Measurements from ENCODE around the gene RAE1.
"Not testable (repeated sequence)": the region's sequence is repeated elsewhere in the genome, so short reads cannot be mapped to it uniquely, and the experiment has no call there.

Gene RAE1

DNA sequence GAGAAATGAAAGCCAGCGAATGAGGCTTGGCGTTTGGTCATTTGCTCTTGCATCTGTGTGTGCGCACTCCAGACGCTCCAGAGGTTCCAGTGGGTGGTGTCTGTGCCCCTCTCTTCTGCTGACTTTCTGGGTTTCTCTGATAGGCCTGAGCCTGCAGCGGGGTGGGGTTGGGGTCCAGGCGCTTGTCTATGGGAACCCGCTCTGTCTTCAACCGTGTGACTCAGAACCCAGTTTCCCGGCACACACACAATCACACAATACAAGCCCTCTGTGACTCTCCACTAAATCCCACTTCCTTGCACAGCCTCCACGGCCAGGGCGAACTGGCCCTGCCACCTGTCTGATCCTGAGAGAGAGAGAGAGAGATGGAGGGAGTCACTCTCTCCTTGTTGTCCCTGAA is 64.7 kb downstream of the RAE1 start:
- no peak for DNase-seq (ENCODE audit: low read depth)

DNA sequence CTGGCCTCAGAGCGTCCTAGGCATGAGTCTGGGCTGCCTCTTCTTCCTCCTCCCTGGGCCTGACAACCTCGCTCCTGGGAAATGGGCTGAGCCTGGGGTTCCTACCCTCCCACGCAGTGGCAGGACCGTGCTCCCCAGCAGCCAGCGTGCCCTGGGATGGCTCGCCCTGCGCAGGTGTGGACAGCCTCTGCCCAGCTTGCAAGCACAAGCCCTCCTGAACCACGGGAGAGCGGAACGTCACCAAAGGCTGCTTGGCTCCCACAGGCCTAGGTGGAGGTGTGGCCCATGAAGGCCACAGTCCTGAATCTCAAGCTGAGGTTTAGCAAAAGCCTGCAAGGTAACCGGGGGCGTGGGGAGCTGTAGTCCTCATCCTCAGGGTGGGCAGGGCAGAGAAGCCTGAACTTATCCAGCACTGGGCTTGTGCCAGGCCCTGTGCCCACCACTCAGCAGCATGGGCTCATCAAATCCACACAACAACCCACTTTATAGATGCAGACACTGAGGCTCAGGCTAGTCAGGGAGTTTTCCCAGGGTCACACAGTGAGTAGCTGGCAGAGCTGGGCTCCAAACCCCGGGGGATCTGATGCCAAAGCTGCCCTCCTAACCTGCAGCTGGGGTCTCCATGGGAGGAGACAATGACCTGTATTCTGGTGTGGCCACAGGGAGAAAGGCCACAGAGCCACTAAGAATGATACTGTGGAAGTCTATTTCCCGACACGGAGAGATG is 65.4 kb downstream of the RAE1 start:
- DNase-seq (ENCODE audit: low read depth), result no peak

DNA sequence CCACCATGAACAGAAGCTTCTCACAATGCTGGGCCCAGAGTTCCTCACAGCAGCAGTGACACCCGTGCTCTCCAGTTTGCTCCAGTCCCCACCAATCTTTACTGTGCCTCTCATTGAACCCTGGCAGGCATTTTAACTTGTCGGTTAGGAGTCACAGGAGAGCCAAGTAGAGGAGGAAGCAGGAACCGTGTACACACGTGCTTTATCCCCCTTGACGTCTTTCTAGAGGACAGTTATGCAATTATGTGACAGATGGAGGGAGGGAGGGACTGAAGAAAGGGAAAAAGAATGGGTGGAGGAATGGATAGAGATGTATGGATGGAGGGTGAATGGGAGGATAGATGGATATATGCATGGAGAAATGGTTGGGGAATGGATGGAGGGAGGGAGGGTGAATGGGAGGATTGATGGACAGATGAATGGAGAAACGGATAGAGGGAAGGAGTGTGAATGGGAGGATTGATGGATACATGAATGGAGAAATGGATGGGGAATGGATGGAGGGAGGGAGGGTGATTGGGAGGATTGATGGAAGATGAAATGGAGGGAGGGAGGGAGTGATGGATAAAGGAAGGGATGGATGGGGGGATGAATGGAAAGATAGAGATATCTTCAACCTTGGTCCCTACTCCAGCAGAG is 66.1 kb downstream of the RAE1 start:
- no peak for DNase-seq (ENCODE audit: low read depth)

DNA sequence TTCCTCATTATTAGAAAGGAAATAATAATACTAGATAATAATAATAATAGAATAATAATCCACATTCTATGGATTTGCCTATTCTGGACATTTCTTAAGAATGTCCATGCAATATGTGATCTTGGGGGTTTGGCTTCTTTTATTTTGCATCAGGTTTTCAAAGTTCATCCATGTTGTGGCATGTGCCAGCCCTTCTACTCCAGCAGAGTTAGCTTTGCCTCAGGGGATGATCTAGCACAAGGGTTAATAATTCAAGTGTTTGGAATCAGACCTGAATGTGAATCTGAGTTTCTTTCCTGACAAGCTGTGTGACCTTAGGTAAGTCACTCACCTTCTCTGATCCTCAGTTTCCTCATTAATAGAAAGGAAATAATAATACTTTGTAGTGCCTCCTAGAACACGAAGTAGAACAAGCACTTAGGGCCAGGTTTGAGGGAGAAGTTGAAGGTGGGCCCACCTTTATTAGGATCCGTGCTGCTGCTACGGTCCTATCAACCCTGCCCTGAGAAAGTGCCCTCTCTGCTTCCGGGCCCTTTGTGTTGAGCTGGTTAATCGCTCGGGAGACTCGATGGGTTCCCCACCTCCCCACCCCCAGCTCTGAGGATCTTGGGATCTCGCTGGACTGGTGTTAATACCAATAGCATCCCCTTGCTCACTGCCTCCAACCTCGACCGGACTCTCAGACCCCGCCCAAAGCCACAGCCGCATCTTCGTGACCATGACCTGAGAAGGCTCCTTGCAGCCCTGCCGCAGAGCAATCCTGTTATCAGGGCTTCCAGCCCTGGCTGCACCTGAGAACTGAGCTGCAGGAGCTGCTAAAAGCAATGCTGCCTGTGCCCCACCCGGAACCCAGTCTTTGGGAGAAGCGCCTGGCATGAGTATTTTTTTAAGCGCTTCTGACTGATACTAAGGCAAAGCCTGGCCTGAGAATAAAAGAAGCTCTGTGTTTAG is 67.0 kb downstream of the RAE1 start:
- DNase-seq (ENCODE audit: low read depth), result no peak

DNA sequence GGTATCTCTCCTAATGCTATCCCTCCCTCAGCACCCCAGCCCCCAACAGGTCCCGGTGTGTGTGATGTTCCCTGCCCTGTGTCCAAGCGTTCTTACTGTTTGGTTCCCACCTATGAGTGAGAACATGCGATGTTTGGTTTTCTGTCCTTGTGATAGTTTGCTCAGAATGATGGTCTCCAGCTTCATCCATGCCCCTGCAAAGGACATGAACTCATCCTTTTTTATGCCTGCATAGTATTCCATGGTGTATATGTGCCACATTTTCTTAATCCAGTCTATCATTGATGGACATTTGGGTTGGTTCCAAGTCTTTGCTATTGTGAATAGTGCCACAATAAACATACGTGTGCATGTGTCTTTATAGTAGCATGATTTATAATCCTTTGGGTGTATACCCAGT is 68.4 kb downstream of the RAE1 start:
- DNase-seq (ENCODE audit: low read depth), result not testable (repeated sequence)

DNA sequence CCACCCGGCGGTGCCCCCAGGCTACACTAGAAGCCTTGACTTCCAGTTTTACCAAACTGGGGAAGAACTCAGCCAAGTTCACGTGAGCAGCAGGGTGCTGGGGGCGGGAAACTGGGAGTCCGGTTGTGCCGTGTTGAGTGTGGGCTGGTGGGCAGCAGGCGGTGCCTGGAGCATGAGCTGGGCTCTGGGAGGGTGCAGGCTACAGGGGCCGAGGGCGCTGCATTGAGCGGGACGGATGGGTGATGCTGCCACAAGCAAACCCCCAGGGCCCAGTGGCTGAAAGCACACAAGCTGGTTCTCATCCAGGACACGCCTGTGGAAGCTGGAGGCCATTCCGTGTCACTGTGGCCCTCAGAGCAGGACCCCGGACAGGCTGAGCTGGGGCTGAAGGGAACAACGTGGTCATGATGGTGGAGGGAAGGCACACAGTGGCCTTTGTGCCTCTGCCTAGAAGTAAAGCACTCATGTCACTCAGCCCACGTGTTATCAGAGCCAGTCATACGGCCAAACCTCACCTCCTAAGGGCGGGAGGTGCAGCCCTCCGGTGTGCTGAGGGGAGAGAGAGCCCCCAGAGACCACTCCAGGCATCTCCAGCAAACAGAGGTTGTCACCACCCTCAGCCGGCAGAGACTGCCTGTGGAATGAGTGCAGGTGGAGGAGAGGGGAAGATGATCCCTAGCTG is 69.7 kb downstream of the RAE1 start:
- no peak for DNase-seq (ENCODE audit: low read depth)

DNA sequence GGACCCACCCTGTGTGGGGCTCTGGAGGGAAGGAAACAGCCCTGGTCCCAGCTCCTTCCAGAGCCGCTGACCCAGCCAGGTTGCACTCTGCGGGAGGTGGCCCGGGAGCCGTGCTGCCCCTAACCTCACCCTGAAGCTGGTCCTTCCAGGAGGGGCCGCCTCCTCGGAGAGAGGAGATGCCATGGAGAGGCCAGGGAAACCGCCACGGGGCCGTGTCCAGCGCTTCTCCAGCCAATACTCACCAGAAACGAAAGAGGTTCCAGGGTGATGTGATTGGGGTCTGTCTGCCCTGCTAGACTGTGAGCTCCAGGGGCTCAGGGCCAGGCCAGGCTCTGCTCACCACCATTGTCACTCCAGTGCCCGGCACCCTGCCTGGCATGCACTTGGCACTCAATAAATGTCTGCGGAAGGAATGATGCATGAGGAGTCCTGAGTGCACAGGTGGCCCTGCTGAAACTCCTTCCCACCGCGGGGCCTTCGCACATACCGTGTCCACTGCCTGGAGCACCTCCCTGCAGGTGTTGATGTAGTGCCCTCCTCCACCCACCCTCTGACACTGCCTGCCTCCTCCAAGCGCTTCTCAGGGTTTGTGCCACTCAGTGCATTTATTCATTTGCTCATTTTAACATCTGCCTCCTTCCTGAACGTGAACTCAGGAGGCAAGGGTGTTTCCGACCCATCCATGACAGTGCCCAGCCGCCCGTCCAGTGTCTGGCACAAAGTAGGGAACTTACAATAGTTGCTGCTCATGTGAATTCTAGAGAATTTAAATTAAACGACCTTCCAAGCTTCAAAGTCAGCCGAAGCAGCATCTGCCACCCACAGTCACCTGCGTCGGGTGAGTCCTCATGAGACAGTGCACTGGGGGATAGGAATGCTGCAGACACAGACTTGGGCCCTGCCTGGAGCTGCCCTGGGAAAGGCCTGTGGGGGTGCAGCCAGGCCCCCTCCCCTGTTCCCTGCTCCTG is 70.5 kb downstream of the RAE1 start:
- DNase-seq (ENCODE audit: low read depth), result no peak

DNA sequence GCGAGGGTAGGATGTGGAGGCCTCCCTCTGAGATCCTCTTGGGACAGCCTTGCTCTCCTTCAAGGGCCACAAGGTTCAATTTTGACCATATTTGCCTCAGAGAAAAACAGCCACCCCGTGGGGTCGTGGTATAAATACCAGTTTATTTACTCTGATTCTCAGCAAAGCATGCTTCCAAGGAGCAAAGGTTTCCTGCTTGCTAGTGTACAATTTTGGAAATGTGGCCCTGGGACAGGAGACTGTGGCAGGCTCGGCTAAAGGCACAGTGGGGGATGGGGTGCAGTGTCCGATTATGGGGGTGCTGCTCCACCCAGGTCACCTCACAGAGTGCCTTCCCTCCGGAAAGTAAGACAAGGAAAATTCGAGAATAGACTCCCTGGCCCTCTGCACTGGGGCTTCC is 71.2 kb downstream of the RAE1 start:
- no peak for DNase-seq (ENCODE audit: low read depth)

DNA sequence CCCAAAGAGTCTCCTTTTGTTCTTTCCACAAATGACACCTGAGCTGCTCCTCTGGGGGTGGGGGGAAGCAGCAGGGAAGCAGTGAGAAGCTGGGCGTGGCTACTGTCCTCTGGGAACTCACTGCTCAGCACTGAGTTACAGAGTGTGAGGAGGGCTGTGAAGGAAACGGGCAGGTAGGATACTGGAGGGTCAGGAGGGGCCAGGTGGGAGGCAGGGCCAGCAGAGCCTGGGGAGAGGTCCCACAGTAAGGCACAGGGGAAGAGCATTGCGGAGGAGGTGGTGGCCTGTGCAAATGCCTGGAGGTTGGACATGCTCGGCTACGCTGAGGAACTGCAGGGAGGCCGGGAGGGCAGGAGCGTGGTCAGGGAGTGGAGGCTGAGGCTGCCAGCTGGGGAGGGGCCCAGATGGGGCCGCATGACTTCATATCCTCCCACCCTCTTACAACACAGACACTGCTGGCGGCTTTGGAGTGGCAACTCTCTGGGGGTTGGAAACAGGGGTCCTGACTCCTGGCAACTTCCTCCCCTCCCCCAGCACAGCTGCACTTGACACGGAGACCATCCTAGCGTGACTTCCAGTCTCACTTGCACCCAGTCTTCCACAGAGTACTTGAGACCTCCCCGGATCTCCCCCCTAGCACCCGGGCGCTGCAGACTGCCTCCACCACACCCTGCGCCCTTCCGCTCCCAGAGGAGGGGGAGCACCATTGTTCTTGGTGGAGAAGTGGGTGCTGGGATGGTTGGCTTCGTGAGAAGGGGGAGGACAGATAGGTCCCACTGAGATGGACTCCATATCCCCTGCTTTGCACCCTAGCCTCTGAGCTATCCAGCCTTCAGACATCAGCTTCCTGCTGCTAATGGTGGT is 74.3 kb downstream of the RAE1 start:
- DNase-seq (ENCODE audit: low read depth), result no peak

DNA sequence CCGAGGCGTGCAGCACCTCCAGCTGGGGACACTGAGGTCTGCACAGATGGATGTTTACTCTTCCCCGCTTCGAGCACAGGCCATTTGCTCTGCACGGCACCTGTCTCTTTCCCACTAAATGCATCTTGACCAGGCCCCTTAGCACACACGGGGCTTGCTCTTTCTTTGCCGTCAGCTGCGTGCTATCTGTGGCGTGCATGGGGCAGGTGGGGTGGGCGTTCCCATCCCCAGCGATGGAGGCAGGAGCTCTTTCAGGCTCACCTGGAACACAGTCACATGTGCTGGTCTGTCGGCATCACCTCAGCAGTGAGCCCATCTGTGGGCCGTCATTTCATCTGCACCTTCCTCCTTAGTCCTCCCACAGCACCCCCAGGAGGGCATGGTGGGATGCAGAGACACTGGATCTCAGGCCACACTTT is 75.2 kb downstream of the RAE1 start:
- no peak for DNase-seq (ENCODE audit: low read depth)

DNA sequence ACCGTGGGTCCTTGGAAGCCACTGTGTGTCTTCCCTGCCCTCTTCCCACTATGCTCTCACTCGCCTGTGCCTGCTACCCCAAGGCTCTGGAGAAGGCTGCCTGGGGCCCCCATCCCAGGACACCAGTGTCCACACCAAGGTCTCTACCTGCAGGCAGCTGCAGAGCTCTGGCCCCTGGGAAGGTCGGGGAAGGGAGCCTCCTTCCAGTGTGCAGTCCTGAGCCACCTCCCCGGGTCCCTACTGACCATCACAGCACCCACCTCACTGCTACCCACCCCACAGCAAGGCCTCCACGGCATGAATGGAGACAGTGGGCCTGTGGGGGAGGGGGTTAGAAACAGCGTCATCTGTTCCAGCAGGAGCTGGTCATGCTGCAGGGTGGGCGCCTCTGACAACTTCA is 75.8 kb downstream of the RAE1 start:
- DNase-seq (ENCODE audit: low read depth), result no peak

DNA sequence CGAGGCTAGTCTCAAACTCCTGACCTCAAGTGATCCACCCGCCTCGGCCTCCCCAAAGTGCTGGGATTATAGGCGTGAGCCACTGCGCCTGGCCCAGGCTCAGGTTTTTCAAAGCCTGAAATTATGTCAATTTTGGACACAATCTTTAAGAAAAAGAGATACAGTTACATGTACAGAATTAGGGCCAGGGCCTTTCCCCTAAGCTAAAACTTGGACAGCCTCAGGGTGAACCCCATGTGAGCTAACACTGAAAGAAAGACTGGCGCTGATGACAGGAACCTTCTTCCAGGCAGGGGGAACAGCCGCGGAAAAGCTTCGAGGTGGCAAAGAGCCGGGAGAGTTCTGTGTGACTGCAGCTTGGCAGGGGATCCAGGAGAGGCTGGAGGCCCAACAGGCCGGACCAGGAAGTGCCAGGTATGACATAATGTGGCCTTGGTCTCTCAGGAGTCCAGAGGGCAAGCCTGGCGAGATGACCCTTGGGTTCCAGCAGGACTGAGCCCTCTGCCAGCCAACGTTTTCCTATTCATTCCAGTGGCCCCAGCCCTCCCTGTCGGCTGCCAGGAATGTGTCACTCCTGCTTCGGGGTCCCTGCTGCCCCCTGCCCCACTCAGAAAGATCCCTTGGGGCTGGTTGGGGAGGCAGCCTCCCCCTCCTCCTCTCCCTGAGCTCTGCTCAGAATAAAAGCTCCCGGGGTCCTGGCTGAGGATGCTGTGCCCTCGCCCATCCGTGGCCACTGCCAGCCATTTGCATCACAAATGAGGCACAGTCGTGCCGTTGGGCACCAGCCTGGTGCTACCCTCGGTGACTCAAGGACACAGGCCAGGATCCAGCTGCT is 77.5 kb downstream of the RAE1 start:
- DNase-seq (ENCODE audit: low read depth), result no peak

Data from ELR (cell line).